Loucy (cell line): ENCODE results near the gene ZNF469.

ENCODE experiments used
- CTCF ChIP-seq: fragments of 200-600 bp; sonication (generic); conservative IDR thresholded peaks from 2 replicates; pipeline ENCODE4 v1.5.1; 2014; ENCODE audit warnings: mild to moderate bottlenecking, antibody characterized with exemption, low read length
- EZH2phosphoT487 ChIP-seq: fragments of 200-600 bp; IDR thresholded peaks from 2 replicates; pipeline ENCODE4 v1.6.1; 2018; ENCODE audit warnings: antibody characterized with exemption, mild to moderate bottlenecking, moderate library complexity, borderline replicate concordance

GRCh38 chr16:88357317-88358022 is 25.3 kb upstream of the ZNF469 start:
- TF ChIP-seq CTCF (no peak), EZH2phosphoT487 (no peak)
